ENCODE measurements around the gene DNAAF5.

DNA sequence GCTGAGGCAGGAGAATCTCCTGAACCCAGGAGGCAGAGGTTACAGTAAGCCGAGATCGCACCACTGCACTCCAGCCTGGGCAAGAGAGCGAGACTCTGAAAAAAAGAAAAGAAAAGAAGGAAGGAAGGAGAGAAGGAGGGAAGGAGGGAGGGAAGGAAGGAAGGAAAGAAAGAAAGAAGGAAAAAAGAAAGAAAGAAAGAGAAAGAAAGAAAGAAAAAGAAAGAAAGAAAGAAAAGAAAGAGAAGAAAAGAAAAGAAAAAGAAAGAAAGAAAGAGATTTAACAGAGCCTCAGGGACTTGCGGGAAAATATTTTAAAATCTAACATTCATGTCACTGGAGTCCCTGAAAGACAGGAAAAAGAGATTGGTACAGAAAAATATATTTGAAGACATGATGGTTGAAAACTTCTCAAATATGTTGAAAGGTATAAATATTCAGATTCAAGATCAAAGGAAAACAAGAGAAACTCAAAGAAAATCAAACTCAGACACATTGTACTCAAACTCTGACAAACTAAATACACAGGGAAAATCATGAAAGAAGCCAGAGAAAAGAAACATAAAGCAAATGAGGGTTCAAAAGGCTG lies 25.3 kb upstream of the DNAAF5 start:
- TF ChIP-seq CTCF (IDR thresholded peaks at IDR 0.05) (no peak), POLR2A (IDR thresholded peaks at IDR 0.05) (no peak)
